Measurements from ENCODE around the gene RS1.

The RS1 gene

DNA sequence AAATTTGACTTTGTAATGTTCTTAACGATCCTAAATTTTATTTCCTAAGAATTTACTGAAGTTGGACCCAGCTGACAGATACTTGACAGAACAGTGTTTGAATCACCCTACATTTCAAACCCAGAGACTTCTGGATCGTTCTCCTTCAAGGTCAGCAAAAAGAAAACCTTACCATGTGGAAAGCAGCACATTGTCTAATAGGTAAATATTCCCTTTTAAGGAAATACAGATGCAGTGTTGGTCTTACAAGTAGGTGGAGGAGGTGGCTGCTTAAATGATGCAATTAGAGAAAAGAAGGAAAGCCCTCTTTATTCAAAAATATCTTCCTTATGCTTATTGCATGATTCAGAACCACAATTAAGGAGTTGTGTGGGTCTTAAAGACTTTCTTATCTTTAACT, 73.5 kb downstream of the RS1 start:
- no peak for DNase-seq (ENCODE audit: low spot score)

DNA sequence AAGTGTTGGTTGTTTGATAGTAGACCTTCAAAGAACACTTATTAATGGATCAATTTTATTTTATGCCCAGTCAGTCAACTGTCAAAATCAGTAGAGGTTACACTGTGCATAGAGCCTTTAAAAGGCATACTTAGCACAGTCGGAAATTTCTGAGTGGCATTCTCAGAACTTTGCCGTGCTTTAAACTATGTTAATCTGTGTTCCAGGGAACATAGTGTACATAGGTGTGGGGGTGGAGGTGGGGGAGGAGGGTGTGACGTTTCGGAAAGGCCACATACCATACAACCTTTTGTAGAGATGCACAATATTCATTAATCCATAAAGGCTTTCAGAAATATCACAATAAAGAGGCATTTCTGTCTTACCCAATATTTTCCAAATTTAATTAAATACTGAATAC, 75.8 kb downstream of the RS1 start:
- DNase-seq (ENCODE audit: low spot score), result no peak

DNA sequence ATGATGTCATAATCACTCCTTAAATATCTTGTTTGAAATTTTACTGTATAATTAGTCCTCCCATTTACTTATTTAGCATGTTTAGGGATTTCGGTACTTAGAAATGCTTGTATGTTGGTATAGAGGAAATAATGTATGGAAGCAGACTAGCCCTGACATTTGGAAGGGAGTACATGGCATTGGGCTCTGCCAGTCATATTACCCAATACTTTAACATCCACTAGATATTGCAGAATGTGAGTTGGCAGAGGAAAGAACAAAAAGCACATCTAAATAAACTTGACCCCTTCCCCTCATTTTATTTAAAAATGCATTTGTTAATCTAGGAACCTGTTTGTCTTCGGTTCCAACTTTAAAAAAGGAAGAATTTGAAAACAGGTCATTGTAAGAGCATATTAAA, 77.8 kb downstream of the RS1 start:
- no peak for DNase-seq (ENCODE audit: low spot score)

DNA sequence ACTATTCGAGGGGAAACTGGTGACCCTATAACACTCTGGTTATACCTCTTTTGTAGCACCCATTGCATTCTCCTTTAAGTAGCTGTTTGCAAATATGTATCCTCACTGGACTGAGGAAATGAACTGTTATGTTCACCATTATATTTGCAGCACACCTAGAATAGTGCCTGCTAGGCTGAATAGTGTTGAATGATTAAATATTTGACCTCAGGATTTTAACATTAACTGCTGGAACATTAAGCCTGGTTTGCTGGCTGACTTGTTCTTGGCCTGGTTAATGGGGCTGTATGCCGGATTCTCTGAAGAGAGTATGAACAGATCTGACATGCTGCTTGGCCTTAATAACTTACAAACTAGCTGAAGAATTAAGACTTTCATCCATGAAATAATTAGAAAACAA, 80.1 kb downstream of the RS1 start:
- DNase-seq (ENCODE audit: low spot score), result no peak
